GM13976 (cell line): ENCODE results near the gene GRIN3A.
A peak's percentile ranks its signal among the peaks of the same experiment; 100 is the strongest.
"Not testable (repeated sequence)": the region's sequence is repeated elsewhere in the genome, so short reads cannot be mapped to it uniquely, and the experiment has no call there.

Experiments
- DNase-seq: peaks from one replicate; pipeline ENCODE4 v3.0.0; 2012; ENCODE audit warnings: low spot score
- in situ Hi-C: fragments of 300-500 bp; cut with MboI; formaldehyde crosslinking; loops from one replicate; pipeline ENCODE4 v1.12.0; 2022; ENCODE audit warnings: low sequenced_read_pairs, mixed read lengths, inconsistent platforms; ENCODE audit not compliant: unreplicated experiment
- TF ChIP-seq, protein P1 (sequence below): IDR thresholded peaks from 2 replicates; pipeline ENCODE4 v1.5.1; 2012; ENCODE audit warnings: borderline replicate concordance, mild to moderate bottlenecking; ENCODE audit not compliant: insufficient read depth; ENCODE audit errors: extremely low read depth, missing control alignments, control extremely low read depth

The GRIN3A gene

GRCh38 chr9:101739311-101739710 lies 864 bp upstream of the GRIN3A start:
- DNase-seq = no peak
- in situ Hi-C loops = no loop called here
- TF ChIP-seq, protein P1, sequence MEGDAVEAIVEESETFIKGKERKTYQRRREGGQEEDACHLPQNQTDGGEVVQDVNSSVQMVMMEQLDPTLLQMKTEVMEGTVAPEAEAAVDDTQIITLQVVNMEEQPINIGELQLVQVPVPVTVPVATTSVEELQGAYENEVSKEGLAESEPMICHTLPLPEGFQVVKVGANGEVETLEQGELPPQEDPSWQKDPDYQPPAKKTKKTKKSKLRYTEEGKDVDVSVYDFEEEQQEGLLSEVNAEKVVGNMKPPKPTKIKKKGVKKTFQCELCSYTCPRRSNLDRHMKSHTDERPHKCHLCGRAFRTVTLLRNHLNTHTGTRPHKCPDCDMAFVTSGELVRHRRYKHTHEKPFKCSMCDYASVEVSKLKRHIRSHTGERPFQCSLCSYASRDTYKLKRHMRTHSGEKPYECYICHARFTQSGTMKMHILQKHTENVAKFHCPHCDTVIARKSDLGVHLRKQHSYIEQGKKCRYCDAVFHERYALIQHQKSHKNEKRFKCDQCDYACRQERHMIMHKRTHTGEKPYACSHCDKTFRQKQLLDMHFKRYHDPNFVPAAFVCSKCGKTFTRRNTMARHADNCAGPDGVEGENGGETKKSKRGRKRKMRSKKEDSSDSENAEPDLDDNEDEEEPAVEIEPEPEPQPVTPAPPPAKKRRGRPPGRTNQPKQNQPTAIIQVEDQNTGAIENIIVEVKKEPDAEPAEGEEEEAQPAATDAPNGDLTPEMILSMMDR = no peak

GRCh38 chr9:101737705-101738565 lies 512 bp downstream of the GRIN3A start:
- in situ Hi-C loops = no loop called here
- DNase-seq = peak; percentile 23
- TF ChIP-seq, protein P1 = no peak

GRCh38 chr9:101737165-101737704 lies 1.2 kb downstream of the GRIN3A start:
- TF ChIP-seq, protein P1 = no peak
- in situ Hi-C loops = no loop called here

GRCh38 chr9:101736717-101737116 lies 1.7 kb downstream of the GRIN3A start:
- in situ Hi-C loops = no loop called here
- TF ChIP-seq, protein P1 = no peak
- DNase-seq = no peak

More at GRCh38 chr9:101737165-101737704, 1.2 kb downstream of the GRIN3A start:
- no peak for DNase-seq

GRCh38 chr9:101731429-101731828 lies 7.0 kb downstream of the GRIN3A start:
- TF ChIP-seq, protein P1 = no peak
- in situ Hi-C loops = no loop called here
- no peak for DNase-seq

DNA sequence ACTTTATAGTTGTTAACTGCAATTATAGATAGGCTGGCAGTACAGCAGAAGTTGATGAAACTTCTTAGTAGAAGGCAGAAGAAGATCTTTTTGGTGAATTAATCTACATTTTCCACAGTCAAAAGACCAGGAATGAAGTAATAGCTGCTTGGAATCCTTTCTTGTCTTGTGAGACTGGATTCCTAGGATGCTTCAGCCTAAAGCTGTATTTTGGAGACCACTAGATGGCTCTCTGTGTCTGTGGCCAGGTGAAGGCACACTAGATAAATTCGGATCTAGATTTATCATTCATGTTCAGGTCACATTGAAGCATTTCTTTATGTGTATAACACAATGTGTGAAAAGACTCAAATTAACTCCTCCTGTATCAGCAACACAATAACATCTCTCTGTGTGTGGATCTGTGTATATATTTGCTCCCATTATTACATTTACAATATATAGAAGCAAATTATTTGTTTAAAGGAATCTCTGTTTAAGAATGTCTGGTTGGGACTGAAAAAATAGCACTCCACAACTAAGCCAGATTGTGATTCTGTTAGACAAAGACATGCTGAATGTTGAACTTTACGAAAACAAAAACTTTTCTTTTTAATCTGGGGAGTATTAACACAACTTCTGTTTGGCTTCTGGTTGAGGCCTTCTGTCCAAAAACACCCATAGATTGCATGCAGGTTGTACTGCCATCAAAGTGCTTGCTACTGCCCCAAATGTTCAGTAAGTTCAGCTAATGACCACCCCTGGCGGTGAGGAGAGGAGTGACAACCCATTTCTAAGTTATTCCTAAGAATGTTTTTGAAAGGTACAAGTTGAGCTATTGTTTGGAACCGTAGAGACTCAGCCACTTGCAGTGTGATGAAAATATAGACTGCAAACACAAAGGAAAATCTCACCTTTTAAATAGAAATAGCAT lies 10.6 kb downstream of the GRIN3A start:
- DNase-seq = peak; percentile 40

DNA sequence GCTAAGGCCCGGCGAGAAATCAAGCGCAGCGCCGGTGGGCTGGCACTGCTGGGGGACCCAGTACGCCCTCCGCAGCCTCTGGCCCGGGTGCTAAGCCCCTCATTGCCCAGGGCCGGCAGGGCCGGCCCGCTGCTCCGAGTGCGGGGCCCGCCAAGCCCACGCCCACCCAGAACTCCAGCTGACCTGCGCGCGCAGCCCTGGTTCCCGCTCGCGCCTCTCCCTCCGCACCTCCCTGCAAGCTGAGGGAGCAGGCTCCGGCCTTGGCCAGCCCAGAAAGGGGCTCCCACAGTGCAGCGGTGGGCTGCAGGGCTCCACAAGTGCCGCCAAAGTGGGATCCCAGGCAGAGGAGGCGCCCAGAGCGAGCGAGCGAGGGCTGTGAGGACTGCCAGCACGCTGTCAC lies 14.2 kb downstream of the GRIN3A start:
- in situ Hi-C loops, DNase-seq: not testable (repeated sequence)

More for the DNA sequence above, 10.6 kb downstream of the GRIN3A start:
- in situ Hi-C loops = no loop called here
- TF ChIP-seq, protein P1 = peak; percentile 33
